Central memory CD4-positive, alpha-beta T cell (primary cell): Measurements from ENCODE around the gene CFAP58.

Experiments
- DNase-seq: peaks from one replicate; pipeline ENCODE4 v3.0.0; 2022

Gene CFAP58

GRCh38 chr10:104376784-104377300 lies 23.2 kb downstream of the CFAP58 start:
- no peak for DNase-seq

GRCh38 chr10:104380336-104380735 lies 26.7 kb downstream of the CFAP58 start:
- no peak for DNase-seq

GRCh38 chr10:104387130-104387888 lies 33.7 kb downstream of the CFAP58 start:
- DNase-seq = no peak

- DNase-seq = no peak
Measured at GRCh38 chr10:104388830-104389229, 35.2 kb downstream of the CFAP58 start.

DNA sequence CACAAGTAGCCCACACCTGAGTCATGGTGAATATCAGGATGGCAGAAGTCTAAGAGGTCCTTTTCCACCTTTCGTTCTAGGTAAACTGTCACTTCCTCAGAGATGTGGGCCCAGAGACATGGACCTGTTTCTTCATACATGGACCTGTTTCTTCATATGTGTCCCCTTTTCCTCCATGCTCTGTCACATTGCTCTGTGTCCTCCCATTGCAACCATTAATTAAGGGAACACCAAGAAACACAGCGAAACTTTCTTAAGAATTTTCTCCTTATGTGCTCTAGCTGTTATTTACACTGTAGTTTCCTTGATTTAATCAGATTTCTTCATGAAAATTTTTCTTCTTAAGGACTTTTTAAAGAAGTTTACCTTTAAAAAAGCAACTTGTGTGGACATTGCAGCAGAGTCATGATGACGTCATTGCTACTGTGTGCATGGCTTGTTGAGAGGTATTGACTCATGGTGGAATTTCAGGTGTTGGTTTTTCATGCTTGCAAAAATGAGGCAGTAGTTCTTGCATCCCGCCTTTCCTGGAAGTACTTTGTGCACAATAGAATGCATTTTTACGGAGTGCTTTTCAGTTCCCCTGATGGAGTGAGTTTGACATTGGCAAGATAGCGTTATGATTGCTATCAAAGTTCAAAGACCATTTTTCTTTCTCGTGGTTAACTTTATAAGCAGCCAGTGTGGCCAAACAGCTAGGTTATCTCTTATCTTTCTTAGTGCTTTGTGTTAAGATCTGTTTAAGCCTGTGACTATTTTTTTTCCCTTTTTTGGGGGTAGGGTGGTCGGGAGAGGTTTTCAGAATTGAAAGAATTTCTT lies 37.7 kb downstream of the CFAP58 start:
- DNase-seq = no peak

DNA sequence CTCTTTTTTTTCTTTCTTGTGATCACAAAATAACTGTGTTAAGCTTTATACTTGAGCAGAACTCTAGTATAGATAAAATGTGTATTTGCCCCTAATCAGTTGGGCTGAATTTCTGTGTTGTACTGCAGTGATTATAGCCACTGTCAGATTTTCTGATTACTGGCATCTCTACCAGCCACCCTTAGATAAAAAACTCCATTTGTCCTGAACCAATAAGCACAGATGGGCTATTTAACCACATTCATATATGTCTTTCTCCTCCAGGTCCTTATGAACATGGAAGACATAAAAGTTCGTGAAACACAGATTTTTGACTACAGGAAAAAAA lies 38.3 kb downstream of the CFAP58 start:
- DNase-seq = no peak

GRCh38 chr10:104393387-104393786 lies 39.8 kb downstream of the CFAP58 start:
- DNase-seq = no peak

DNA sequence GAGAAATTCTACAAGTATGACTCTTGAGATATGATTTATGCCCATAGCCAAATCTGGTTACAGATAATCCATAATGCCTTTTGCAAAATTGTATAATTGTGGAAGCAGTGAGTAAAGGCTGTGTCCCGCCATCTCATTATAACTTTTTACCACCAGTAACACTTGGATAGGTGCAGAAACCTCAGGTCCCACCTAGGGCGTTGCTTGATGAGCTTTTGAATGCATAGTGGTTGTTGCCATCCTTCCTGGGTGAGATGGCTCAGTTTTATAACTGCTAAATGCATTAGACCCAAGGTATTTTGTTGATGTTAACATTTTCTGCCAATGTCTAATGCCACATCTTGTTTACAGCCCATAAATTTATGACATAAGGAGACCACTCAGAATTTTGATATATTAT lies 42.9 kb downstream of the CFAP58 start:
- DNase-seq = no peak

GRCh38 chr10:104403636-104404035 lies 50.0 kb downstream of the CFAP58 start:
- DNase-seq = no peak

DNA sequence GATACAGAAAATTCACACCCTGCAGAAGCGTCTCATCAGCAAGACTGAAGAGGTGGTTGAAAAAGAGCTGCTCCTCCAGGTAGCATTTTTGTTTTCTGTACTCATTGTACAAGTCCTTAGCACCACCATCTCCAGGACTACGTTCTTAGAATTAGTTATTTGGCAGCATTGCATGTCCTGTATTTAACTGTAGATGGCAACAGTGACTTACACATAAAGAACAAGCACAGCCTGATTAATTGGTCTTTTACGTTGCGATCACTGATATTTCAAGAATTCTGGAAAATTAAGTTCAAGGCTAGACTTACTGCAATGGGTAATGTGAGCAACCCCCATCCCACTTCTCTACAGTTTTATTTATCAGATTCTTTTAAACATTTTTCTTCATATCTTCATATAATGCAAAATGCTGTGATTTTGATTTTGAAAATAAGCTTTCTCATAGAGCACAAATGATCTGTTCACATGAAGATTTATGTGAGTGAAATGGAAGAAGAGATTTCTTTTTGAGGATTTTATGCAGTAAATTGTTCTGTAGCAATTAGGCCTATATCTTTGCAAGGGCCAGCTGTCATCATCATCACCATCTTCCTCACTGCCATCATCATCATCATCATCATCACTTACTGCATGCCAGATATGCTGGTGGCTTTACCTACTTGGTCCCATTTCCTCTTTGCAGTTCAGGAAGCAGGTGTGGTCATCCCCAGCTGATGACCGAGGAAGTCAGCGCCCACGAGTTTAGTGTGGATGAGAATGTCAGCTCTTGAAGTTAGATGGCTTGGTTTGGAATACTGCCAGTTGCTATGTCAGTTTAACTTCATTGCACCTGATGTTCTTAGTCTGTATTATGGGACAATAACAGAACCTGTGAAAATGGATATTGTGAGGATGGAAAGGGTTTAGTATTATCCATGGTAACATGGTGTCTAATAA lies 53.4 kb downstream of the CFAP58 start:
- no peak for DNase-seq

GRCh38 chr10:104413528-104413927 lies 59.9 kb downstream of the CFAP58 start:
- no peak for DNase-seq

GRCh38 chr10:104415526-104416165 lies 62.0 kb downstream of the CFAP58 start:
- DNase-seq = no peak

DNA sequence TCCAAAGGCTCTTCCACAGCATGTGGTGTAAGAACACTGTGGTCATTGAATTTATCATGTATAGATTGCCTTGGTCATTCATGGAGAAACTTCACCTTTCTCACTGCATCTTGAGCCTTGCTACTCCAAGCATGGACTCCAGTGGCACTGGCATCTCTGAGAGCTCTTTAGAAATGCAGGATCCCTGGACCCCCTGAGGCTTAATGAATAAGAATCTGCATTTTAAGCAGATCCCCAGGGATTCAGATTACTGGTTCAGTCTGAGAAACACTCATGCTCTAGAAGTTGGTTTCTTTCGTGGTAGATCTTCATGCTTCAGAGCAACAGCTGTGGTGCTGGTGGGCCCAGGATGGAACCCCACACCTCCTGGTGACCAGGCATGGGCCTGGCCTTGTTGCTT lies 63.2 kb downstream of the CFAP58 start:
- DNase-seq = no peak

DNA sequence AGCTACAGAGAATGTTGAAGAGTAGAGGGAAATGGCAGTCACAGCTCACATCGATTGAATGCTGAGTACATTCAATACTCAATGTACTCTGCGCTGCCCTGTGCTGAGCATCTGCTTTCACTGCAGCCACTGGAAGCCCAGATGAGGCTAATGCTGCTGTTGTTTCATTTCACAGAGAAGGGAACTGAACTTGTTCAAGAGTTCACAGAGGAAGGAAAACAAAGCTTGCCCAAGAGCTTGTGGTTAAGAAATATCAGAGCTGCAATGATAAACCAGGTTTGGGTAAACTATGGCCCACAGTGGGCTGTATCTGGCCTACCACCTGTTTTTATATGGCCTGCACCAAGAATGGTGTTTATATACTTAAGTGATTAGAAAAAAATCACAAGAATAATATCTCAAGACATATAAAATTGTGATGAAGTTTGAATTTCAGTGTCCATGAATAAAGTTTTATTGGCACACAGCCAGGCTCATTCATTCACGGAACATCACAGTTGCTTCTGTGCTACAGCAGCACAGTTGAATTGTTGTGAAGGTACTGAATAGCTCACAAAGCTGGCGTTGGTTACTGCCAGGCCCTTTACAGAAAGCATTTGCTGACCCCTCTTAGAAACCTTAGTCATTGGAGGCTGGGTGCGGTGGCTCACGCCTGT lies 64.1 kb downstream of the CFAP58 start:
- DNase-seq = no peak

GRCh38 chr10:104424719-104425118 lies 71.1 kb downstream of the CFAP58 start:
- no peak for DNase-seq

GRCh38 chr10:104427989-104428388 lies 74.4 kb downstream of the CFAP58 start:
- no peak for DNase-seq

- DNase-seq = no peak
Measured at GRCh38 chr10:104429846-104430245, 76.2 kb downstream of the CFAP58 start.

DNA sequence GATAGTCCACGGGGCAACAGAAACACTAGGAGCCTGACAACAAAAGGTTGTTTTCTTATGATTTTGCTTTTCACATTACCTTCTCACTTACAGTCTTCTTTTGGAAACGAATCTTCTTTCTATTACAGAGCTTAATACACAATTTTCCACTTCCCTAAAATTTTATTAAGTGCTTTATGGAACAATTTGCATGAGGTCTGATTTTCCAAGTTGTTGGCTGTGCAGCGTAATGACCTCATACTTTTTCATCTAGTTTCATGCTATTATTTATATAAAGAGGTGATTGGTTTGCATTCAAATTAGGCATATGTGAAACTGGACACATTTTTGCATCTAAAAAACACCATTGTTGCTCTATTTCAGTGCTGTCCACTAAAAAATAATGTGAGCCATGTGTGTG lies 76.7 kb downstream of the CFAP58 start:
- no peak for DNase-seq

DNA sequence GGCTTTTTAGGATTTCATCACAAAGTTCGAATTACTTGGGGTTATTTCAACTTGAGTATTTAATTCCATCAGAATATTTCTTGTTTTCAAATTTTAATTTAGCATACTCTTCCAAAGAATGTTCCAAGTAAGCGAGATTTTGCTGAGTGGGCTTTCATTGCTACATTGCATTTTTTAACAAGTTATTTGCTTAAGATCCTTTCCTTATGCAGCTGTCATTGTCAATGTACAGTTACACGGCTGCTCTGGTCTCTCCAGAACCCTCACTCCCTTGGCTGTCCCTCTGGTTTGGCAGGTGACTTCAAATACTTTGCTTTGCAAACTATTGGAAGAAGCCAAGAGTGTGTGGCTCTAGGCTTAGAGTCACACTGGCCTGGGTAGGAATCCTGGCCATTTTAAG lies 80.0 kb downstream of the CFAP58 start:
- DNase-seq = no peak

- DNase-seq = no peak
Measured at GRCh38 chr10:104434601-104435000, 81.0 kb downstream of the CFAP58 start.

DNA sequence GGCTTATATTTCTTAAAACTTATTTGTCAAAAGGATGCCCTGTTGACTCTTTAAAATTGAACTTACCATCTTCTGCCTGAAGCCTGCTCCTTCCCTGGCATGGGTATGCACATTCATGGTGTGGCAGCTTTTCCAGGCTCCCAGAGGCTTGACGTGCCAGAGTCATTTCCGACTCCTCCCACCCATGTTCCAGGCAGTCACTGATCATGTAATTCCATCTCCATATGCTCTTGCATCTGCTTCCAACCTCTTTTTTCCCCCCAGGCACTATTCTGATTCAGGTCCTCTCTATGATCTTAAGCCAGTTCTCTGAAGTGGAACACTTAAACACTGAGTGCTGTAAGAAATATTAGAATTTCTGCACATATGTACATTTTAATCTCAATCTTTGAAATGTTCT lies 82.2 kb downstream of the CFAP58 start:
- DNase-seq = no peak

GRCh38 chr10:104437226-104437625 lies 83.6 kb downstream of the CFAP58 start:
- DNase-seq = no peak
